SK-N-SH treated with all-trans-retinoic acid at 6 μM for 48 hours (cell line): ENCODE measurements around the gene NIPSNAP3A.

Experiments used
- ARNTL ChIP-seq: fragments of 450-650 bp; formaldehyde crosslinking; IDR thresholded peaks from 2 replicates; pipeline ENCODE4 v1.5.0; 2020; ENCODE audit warnings: low read depth, mild to moderate bottlenecking, moderate library complexity, borderline replicate concordance
- ISL1 ChIP-seq: fragments of 250-450 bp; sonication (Bioruptor Pico); IDR thresholded peaks from 2 replicates; pipeline ENCODE4 v2.1.2; 2022; ENCODE audit warnings: mild to moderate bottlenecking, moderate library complexity
- OSR1 ChIP-seq: fragments of 250-450 bp; sonication (Bioruptor Pico); IDR thresholded peaks from 2 replicates; pipeline ENCODE4 v1.8.0; 2022; ENCODE audit warnings: moderate library complexity, mild to moderate bottlenecking, inconsistent platforms
- RARB ChIP-seq: fragments of 250-450 bp; sonication (Bioruptor Pico); IDR thresholded peaks from 2 replicates; pipeline ENCODE4 v1.8.0; 2021; ENCODE audit warnings: mild to moderate bottlenecking, moderate library complexity
- TOX ChIP-seq: fragments of 250-450 bp; sonication (Bioruptor Pico); IDR thresholded peaks from 2 replicates; pipeline ENCODE4 v1.8.0; 2021; ENCODE audit warnings: mild to moderate bottlenecking, moderate library complexity, borderline replicate concordance
- ZFP3 ChIP-seq: fragments of 250-450 bp; sonication (Bioruptor Pico); IDR thresholded peaks from 2 replicates; pipeline ENCODE4 v1.5.0; 2020; ENCODE audit warnings: mild to moderate bottlenecking, moderate library complexity
- ZFP30 ChIP-seq: fragments of 450-650 bp; formaldehyde crosslinking; IDR thresholded peaks from 2 replicates; pipeline ENCODE4 v1.5.0; 2022; ENCODE audit warnings: mild to moderate bottlenecking, moderate library complexity
- ZNF565 ChIP-seq: fragments of 450-650 bp; formaldehyde crosslinking; conservative IDR thresholded peaks from 2 replicates; pipeline ENCODE4 v1.5.0; 2020; ENCODE audit warnings: low read depth, mild to moderate bottlenecking, moderate library complexity
- ZNF70 ChIP-seq: fragments of 450-650 bp; formaldehyde crosslinking; IDR thresholded peaks from 2 replicates; pipeline ENCODE4 v1.5.0; 2020; ENCODE audit warnings: mild to moderate bottlenecking, moderate library complexity
- ZNF8 ChIP-seq: fragments of 450-650 bp; formaldehyde crosslinking; IDR thresholded peaks from 2 replicates; pipeline ENCODE4 v1.5.0; 2020; ENCODE audit warnings: mild to moderate bottlenecking, moderate library complexity
- TF ChIP-seq, protein P1 (sequence below): fragments of 250-450 bp; sonication (Bioruptor Pico); IDR thresholded peaks from 2 replicates; pipeline ENCODE4 v1.5.1; 2020; ENCODE audit warnings: low read depth, mild to moderate bottlenecking, moderate library complexity
- TF ChIP-seq, protein P2 (sequence below): fragments of 250-450 bp; sonication (Bioruptor Pico); IDR thresholded peaks from 2 replicates; pipeline ENCODE4 v1.5.1; 2021; ENCODE audit warnings: mild to moderate bottlenecking, moderate library complexity
- TF ChIP-seq, protein P3 (sequence below): fragments of 250-450 bp; sonication (Bioruptor Pico); IDR thresholded peaks from 2 replicates; pipeline ENCODE4 v1.8.0; 2020; ENCODE audit warnings: mild to moderate bottlenecking, moderate library complexity, borderline replicate concordance

DNA sequence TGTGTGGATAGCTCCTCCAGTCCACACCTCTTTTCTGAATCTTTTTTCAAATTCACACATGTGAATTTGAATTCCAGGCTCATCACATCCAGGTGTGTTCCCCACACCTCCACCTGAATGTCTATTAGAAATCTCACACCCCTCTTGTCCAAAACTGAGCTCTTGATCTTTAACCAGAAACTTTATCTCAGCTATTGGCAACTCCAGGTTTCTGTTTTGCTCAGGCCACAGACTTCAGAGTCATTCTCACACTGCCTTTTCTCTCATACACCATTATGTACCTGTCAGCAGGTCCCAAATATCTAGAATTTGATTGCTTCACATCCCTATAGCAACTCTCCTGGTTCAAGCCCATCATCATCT is 28.1 kb downstream of the NIPSNAP3A start:
- TF ChIP-seq RARB = no peak
- TF ChIP-seq, protein P1, sequence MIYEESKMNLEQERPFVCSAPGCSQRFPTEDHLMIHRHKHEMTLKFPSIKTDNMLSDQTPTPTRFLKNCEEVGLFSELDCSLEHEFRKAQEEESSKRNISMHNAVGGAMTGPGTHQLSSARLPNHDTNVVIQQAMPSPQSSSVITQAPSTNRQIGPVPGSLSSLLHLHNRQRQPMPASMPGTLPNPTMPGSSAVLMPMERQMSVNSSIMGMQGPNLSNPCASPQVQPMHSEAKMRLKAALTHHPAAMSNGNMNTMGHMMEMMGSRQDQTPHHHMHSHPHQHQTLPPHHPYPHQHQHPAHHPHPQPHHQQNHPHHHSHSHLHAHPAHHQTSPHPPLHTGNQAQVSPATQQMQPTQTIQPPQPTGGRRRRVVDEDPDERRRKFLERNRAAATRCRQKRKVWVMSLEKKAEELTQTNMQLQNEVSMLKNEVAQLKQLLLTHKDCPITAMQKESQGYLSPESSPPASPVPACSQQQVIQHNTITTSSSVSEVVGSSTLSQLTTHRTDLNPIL (CRISPR knock-in tag) = no peak
- TF ChIP-seq, protein P2, sequence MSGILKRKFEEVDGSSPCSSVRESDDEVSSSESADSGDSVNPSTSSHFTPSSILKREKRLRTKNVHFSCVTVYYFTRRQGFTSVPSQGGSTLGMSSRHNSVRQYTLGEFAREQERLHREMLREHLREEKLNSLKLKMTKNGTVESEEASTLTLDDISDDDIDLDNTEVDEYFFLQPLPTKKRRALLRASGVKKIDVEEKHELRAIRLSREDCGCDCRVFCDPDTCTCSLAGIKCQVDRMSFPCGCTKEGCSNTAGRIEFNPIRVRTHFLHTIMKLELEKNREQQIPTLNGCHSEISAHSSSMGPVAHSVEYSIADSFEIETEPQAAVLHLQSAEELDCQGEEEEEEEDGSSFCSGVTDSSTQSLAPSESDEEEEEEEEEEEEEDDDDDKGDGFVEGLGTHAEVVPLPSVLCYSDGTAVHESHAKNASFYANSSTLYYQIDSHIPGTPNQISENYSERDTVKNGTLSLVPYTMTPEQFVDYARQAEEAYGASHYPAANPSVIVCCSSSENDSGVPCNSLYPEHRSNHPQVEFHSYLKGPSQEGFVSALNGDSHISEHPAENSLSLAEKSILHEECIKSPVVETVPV = no peak
- no peak for TF ChIP-seq ZNF565 (CRISPR knock-in tag)
- TF ChIP-seq ARNTL = no peak
- no peak for TF ChIP-seq ISL1
- no peak for TF ChIP-seq ZFP30 (CRISPR knock-in tag)
- no peak for TF ChIP-seq OSR1 (CRISPR knock-in tag)
- no peak for TF ChIP-seq TOX (CRISPR knock-in tag)
- TF ChIP-seq ZFP3 = no peak
- no peak for TF ChIP-seq ZNF8 (CRISPR knock-in tag)
- no peak for TF ChIP-seq ZNF70 (CRISPR knock-in tag)
- TF ChIP-seq, protein P3, sequence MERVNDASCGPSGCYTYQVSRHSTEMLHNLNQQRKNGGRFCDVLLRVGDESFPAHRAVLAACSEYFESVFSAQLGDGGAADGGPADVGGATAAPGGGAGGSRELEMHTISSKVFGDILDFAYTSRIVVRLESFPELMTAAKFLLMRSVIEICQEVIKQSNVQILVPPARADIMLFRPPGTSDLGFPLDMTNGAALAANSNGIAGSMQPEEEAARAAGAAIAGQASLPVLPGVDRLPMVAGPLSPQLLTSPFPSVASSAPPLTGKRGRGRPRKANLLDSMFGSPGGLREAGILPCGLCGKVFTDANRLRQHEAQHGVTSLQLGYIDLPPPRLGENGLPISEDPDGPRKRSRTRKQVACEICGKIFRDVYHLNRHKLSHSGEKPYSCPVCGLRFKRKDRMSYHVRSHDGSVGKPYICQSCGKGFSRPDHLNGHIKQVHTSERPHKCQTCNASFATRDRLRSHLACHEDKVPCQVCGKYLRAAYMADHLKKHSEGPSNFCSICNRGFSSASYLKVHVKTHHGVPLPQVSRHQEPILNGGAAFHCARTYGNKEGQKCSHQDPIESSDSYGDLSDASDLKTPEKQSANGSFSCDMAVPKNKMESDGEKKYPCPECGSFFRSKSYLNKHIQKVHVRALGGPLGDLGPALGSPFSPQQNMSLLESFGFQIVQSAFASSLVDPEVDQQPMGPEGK (CRISPR knock-in tag) = no peak
